Colonic mucosa (tissue), 4 donors: ENCODE results near the gene RALGAPA2. TPM values are rescaled to one million over a fixed set of nuclear protein-coding genes. Genes with fewer than 3 reads are reported as not detected.

ENCODE experiments used
- DNase-seq: peaks from one replicate; pipeline ENCODE4 v3.0.0-alpha.2; 2020
- H3K27ac ChIP-seq: fragments of 200-600 bp; one replicate; pipeline ENCODE4 v1.8.0; 2021
- H3K27me3 ChIP-seq: fragments of 200-600 bp; one replicate; pipeline ENCODE4 v1.8.0; 2021
- H3K36me3 ChIP-seq: fragments of 200-600 bp; one replicate; pipeline ENCODE4 v1.8.0; 2021
- H3K4me1 ChIP-seq: fragments of 200-600 bp; one replicate; pipeline ENCODE4 v1.8.0; 2021; ENCODE audit warnings: mild to moderate bottlenecking
- H3K4me3 ChIP-seq: fragments of 200-600 bp; one replicate; pipeline ENCODE4 v1.8.0; 2021
- H3K9ac ChIP-seq, 2 donors: one replicate each; pipeline ENCODE4 v1.7.0; 2013; ENCODE audit warnings: control low read depth in 2 of 2, low read depth in 2 of 2, low read length in 2 of 2
- H3K9me3 ChIP-seq: fragments of 200-600 bp; one replicate; pipeline ENCODE4 v1.8.0; 2021
- intact Hi-C: fragments of 100-400 bp; cut with DNase I; formaldehyde crosslinking; loops from one replicate; pipeline ENCODE4 v1.14.1; 2022
- total RNA-seq, 2 donors: library from RNA; stranded (reverse); fragmentation: NEBNext Ultra II Directional in 1 of 2; extraction: Animal tissue kit (Norgen Biotek cat#: 25700) in 1 of 2; gene quantifications; one replicate each; pipeline ENCODE4 v1.2.1, GENCODE V29; 2021
- TF ChIP-seq, protein P1 (sequence below): fragments of 200-600 bp; IDR thresholded peaks from one replicate; pipeline ENCODE4 v1.8.0; 2022; ENCODE audit warnings: antibody characterized with exemption, mild to moderate bottlenecking
- donor health status: healthy.
- donor health status: DM: no; HTN: no; CAD: no.
- donor health status: DM: no; HTN: no; CAD: no.

RALGAPA2 gene
- total RNA-seq, 2 donors from 2014 or later = 64.5 to 66.1 TPM

GRCh38 chr20:20721489-20721888 lies 9.0 kb upstream of the RALGAPA2 start:
- Histone ChIP-seq H3K27me3 (no peaks in the 10 kb centered on the region), H3K4me3 (no peak overlapping the region), H3K4me1 (no peaks in the 10 kb centered on the region), H3K36me3 (no peaks in the 10 kb centered on the region), H3K9ac (no peak overlapping the region), H3K9me3 (no peaks in the 10 kb centered on the region), H3K27ac (no peak overlapping the region)
- no peak for DNase-seq
- intact Hi-C loops = no loop called here
- TF ChIP-seq, protein P1, sequence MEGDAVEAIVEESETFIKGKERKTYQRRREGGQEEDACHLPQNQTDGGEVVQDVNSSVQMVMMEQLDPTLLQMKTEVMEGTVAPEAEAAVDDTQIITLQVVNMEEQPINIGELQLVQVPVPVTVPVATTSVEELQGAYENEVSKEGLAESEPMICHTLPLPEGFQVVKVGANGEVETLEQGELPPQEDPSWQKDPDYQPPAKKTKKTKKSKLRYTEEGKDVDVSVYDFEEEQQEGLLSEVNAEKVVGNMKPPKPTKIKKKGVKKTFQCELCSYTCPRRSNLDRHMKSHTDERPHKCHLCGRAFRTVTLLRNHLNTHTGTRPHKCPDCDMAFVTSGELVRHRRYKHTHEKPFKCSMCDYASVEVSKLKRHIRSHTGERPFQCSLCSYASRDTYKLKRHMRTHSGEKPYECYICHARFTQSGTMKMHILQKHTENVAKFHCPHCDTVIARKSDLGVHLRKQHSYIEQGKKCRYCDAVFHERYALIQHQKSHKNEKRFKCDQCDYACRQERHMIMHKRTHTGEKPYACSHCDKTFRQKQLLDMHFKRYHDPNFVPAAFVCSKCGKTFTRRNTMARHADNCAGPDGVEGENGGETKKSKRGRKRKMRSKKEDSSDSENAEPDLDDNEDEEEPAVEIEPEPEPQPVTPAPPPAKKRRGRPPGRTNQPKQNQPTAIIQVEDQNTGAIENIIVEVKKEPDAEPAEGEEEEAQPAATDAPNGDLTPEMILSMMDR = no peak

- no peak overlapping the region for H3K9ac ChIP-seq
- H3K4me1 ChIP-seq = no peaks in the 10 kb centered on the region
- intact Hi-C loops = no loop called here
- no peak overlapping the region for H3K27ac ChIP-seq
- no peak overlapping the region for H3K4me3 ChIP-seq
- no peaks in the 10 kb centered on the region for H3K36me3 ChIP-seq
- DNase-seq = no peak
- TF ChIP-seq, protein P1 = no peak
- no peaks in the 10 kb centered on the region for H3K27me3 ChIP-seq
- no peaks in the 10 kb centered on the region for H3K9me3 ChIP-seq
Observed at GRCh38 chr20:20720158-20720557, 7.7 kb upstream of the RALGAPA2 start.

- DNase-seq = no peak
- no peak overlapping the region for H3K27ac ChIP-seq
- no peak overlapping the region for H3K4me3 ChIP-seq
- no peaks in the 10 kb centered on the region for H3K27me3 ChIP-seq
- no peaks in the 10 kb centered on the region for H3K36me3 ChIP-seq
- no peaks in the 10 kb centered on the region for H3K9me3 ChIP-seq
- intact Hi-C loops = no loop called here
- no peak overlapping the region for H3K9ac ChIP-seq
- TF ChIP-seq, protein P1 = no peak
- no peaks in the 10 kb centered on the region for H3K4me1 ChIP-seq
Observed at GRCh38 chr20:20719411-20719810, 7.0 kb upstream of the RALGAPA2 start.

- Histone ChIP-seq H3K4me1 (no peaks in the 10 kb centered on the region), H3K36me3 (no peaks in the 10 kb centered on the region), H3K9me3 (no peaks in the 10 kb centered on the region), H3K4me3 (peak overlapping the region; percentile 88), H3K27ac (peak overlapping the region; percentile 85), H3K27me3 (no peaks in the 10 kb centered on the region), H3K9ac (peak overlapping the region; percentile 28 to 54)
- no peak for DNase-seq
- TF ChIP-seq, protein P1 = no peak
- intact Hi-C loops = no loop called here
Observed at GRCh38 chr20:20713244-20713765, 861 bp upstream of the RALGAPA2 start.

GRCh38 chr20:20712004-20712473 lies 405 bp downstream of the RALGAPA2 start:
- no peak for DNase-seq
- intact Hi-C loops = no loop called here
- no peaks in the 10 kb centered on the region for H3K27me3 ChIP-seq
- H3K27ac ChIP-seq = peak overlapping the region; percentile 85
- peak overlapping the region; percentile 70 to 90 for H3K9ac ChIP-seq
- peak overlapping the region; percentile 88 for H3K4me3 ChIP-seq
- H3K4me1 ChIP-seq = no peaks in the 10 kb centered on the region
- no peaks in the 10 kb centered on the region for H3K9me3 ChIP-seq
- no peaks in the 10 kb centered on the region for H3K36me3 ChIP-seq
- TF ChIP-seq, protein P1 = no peak
